Astrocyte (in vitro differentiated cells and primary cell): Measurements from ENCODE around the gene TTLL1.

Source experiments
- CTCF ChIP-seq: IDR thresholded peaks from 2 replicates; pipeline ENCODE4 v1.5.1; 2011; ENCODE audit warnings: low read depth, mild to moderate bottlenecking, inconsistent platforms, low read length, moderate library complexity; ENCODE audit not compliant: insufficient read depth
- EZH2 ChIP-seq: IDR thresholded peaks from 2 replicates; pipeline ENCODE4 v1.6.1; 2012; ENCODE audit warnings: mild to moderate bottlenecking, low read length, inconsistent platforms; ENCODE audit not compliant: insufficient read depth

- TF ChIP-seq CTCF: no peak
- no peak for TF ChIP-seq EZH2
Observed at GRCh38 chr22:43085658-43086606, 3.3 kb downstream of the TTLL1 start.
